H1 (cell line): Measurements from ENCODE around the gene PRR23E. TPM values are rescaled to one million over a fixed set of nuclear protein-coding genes. Genes with fewer than 3 reads are reported as not detected.

Source experiments
- CTCF ChIA-PET: fragments of 300-600 bp; sonication (Branson Sonifier 250); formaldehyde crosslinking; loops from one replicate; lab custom pipeline; 2021; ENCODE audit not compliant: partially characterized antibody; lab: Charles Lee
- POLR2A ChIA-PET: fragments of 300-600 bp; sonication (Branson Sonifier 250); formaldehyde crosslinking; loops from one replicate; lab custom pipeline; 2021; ENCODE audit warnings: inconsistent platforms; ENCODE audit not compliant: partially characterized antibody; lab: Charles Lee
- DNase-seq, 2 experiments: peaks; one replicate each; pipeline versions ENCODE4 v3.0.0 to v3.0.0-alpha.2; 2010 to 2022; ENCODE audit warnings: low spot score in 2 of 2, low read depth in 1 of 2, mixed read lengths in 1 of 2
- FAIRE-seq: peaks from 2 replicates; lab custom pipeline; 2011; peaks lifted over from hg19 to GRCh38; lab: Jason Lieb, UNC
- H2AFZ ChIP-seq: 2 replicates; pipeline ENCODE4 v1.8.1; 2012; ENCODE audit warnings: low read length, inconsistent platforms
- H2AK5ac ChIP-seq: 2 replicates; pipeline ENCODE4 v1.6.1; 2013; ENCODE audit warnings: low read depth, low read length
- H2BK120ac ChIP-seq: replicated peaks from 2 replicates; pipeline ENCODE3; 2013; ENCODE audit warnings: low read depth, low read length, inconsistent platforms
- H2BK12ac ChIP-seq: 2 replicates; pipeline ENCODE4 v1.6.1; 2013; ENCODE audit warnings: low read depth, low read length
- H2BK15ac ChIP-seq: 2 replicates; pipeline ENCODE4 v1.6.1; 2013; ENCODE audit warnings: low read length
- H2BK20ac ChIP-seq: 2 replicates; pipeline ENCODE4 v1.6.1; 2013; ENCODE audit warnings: low read length
- H2BK5ac ChIP-seq: 2 replicates; pipeline ENCODE4 v1.6.1; 2013; ENCODE audit warnings: low read depth, low read length
- H3K14ac ChIP-seq: 2 replicates; pipeline ENCODE4 v1.6.1; 2013; ENCODE audit warnings: inconsistent platforms; ENCODE audit not compliant: insufficient read length
- H3K18ac ChIP-seq: 2 replicates; pipeline ENCODE4 v1.6.1; 2013; ENCODE audit warnings: low read length; ENCODE audit errors: extremely low read depth
- H3K23ac ChIP-seq: 2 replicates; pipeline ENCODE4 v1.6.1; 2013; ENCODE audit warnings: inconsistent platforms; ENCODE audit not compliant: insufficient read length
- H3K23me2 ChIP-seq: 2 replicates; pipeline ENCODE4 v1.6.1; 2013; ENCODE audit warnings: low read depth, low read length
- H3K27ac ChIP-seq: 2 replicates; pipeline ENCODE4 v1.6.1; 2011; ENCODE audit warnings: low read depth, low read length, inconsistent platforms
- H3K27me3 ChIP-seq, 4 experiments: replicated peaks in 1 of 4; 1 replicate in 1 of 4; 2 replicates in 3 of 4; pipeline versions ENCODE4 v1.6.1 to v1.8.1; 2011 to 2013; ENCODE audit warnings: low read length in 3 of 4, mild to moderate bottlenecking in 3 of 4, inconsistent platforms in 2 of 4, mixed read lengths in 2 of 4, moderate library complexity in 1 of 4; ENCODE audit not compliant: control insufficient read depth in 3 of 4, insufficient read depth in 3 of 4; ENCODE audit errors: extremely low read depth in 1 of 4
- H3K36me3 ChIP-seq, 4 experiments: 2 replicates each; pipeline versions ENCODE4 v1.6.1 to v1.8.1; 2011 to 2013; ENCODE audit warnings: mild to moderate bottlenecking in 4 of 4, low read length in 3 of 4, moderate library complexity in 2 of 4, control low read depth in 1 of 4, inconsistent platforms in 1 of 4; ENCODE audit not compliant: insufficient read depth in 4 of 4, control insufficient read depth in 2 of 4
- H3K4ac ChIP-seq: replicated peaks from 2 replicates; pipeline ENCODE3; 2013; ENCODE audit warnings: low read length, low read depth, mixed read lengths, inconsistent platforms; ENCODE audit not compliant: insufficient read length
- H3K4me1 ChIP-seq, 4 experiments: replicated peaks in 1 of 4; 1 replicate in 1 of 4; 2 replicates in 3 of 4; pipeline versions ENCODE4 v1.6.1 to v1.8.1; 2011 to 2013; ENCODE audit warnings: low read length in 3 of 4, inconsistent platforms in 2 of 4, mixed read lengths in 1 of 4; ENCODE audit not compliant: insufficient read depth in 4 of 4, control insufficient read depth in 3 of 4
- H3K4me2 ChIP-seq, 2 experiments: 2 replicates each; pipeline versions ENCODE4 v1.6.1 to v1.8.1; 2011 to 2013; ENCODE audit warnings: low read depth in 2 of 2, low read length in 2 of 2, control low read depth in 1 of 2, inconsistent platforms in 1 of 2, mild to moderate bottlenecking in 1 of 2; ENCODE audit not compliant: insufficient read depth in 1 of 2
- H3K4me3 ChIP-seq, 4 experiments: fragments of 200-600, 300-600 bp in 1 of 4; sonication (generic), shearing (Covaris generic), sonication (Bioruptor Twin) in 1 of 4; 2 replicates each; pipeline versions ENCODE4 v1.5.1 to v1.8.1; 2011 to 2016; ENCODE audit warnings: low read length in 4 of 4, low read depth in 3 of 4, control low read depth in 2 of 4, inconsistent platforms in 2 of 4, mild to moderate bottlenecking in 2 of 4, mixed read lengths in 1 of 4, moderate library complexity in 1 of 4; ENCODE audit not compliant: insufficient read depth in 2 of 4; ENCODE audit errors: extremely low read depth in 1 of 4
- H3K56ac ChIP-seq: replicated peaks from 2 replicates; pipeline ENCODE3; 2013; ENCODE audit warnings: low read depth, mild to moderate bottlenecking, mixed read lengths, low read length, inconsistent platforms; ENCODE audit not compliant: insufficient read length
- H3K79me1 ChIP-seq: 2 replicates; pipeline ENCODE4 v1.6.1; 2013; ENCODE audit warnings: low read depth, low read length, control low read depth
- H3K79me2 ChIP-seq, 2 experiments: 2 replicates each; pipeline versions ENCODE4 v1.6.1 to v1.8.1; 2012 to 2013; ENCODE audit warnings: low read length in 2 of 2, mild to moderate bottlenecking in 2 of 2, inconsistent platforms in 1 of 2; ENCODE audit not compliant: insufficient read depth in 2 of 2, control insufficient read depth in 1 of 2
- H3K9ac ChIP-seq, 4 experiments: replicated peaks in 1 of 4; 1 replicate in 1 of 4; 2 replicates in 3 of 4; pipeline versions ENCODE4 v1.6.1 to v1.8.1; 2011 to 2013; ENCODE audit warnings: low read depth in 3 of 4, low read length in 3 of 4, control low read depth in 2 of 4, mild to moderate bottlenecking in 2 of 4, moderate library complexity in 2 of 4, inconsistent platforms in 1 of 4; ENCODE audit errors: extremely low read depth in 1 of 4
- H3K9me3 ChIP-seq, 2 experiments: 2 replicates each; pipeline versions ENCODE4 v1.6.1 to v1.8.1; 2012 to 2013; ENCODE audit warnings: mild to moderate bottlenecking in 2 of 2, moderate library complexity in 2 of 2, control low read depth in 1 of 2, inconsistent platforms in 1 of 2, low read depth in 1 of 2, low read length in 1 of 2, mixed read lengths in 1 of 2; ENCODE audit not compliant: insufficient read depth in 2 of 2
- H4K20me1 ChIP-seq, 2 experiments: replicated peaks in 1 of 2; 2 replicates each; pipeline versions ENCODE3 to v1.8.1; 2011 to 2013; ENCODE audit warnings: inconsistent platforms in 2 of 2, low read length in 2 of 2, mild to moderate bottlenecking in 1 of 2; ENCODE audit not compliant: insufficient read depth in 2 of 2, control insufficient read depth in 1 of 2
- H4K5ac ChIP-seq: 2 replicates; pipeline ENCODE4 v1.6.1; 2013; ENCODE audit warnings: low read length, low read depth, mixed read lengths, inconsistent platforms; ENCODE audit not compliant: insufficient read length
- H4K8ac ChIP-seq: 2 replicates; pipeline ENCODE4 v1.8.0; 2013; ENCODE audit warnings: mild to moderate bottlenecking, moderate library complexity, low read length, inconsistent platforms; ENCODE audit not compliant: insufficient read depth; ENCODE audit errors: extremely low read depth
- H4K91ac ChIP-seq: replicated peaks from 2 replicates; pipeline ENCODE3; 2013; ENCODE audit warnings: low read length, mixed read lengths, inconsistent platforms; ENCODE audit not compliant: insufficient read length
- BACH1 ChIP-seq: IDR thresholded peaks from 2 replicates; pipeline ENCODE4 v1.6.1; 2012; ENCODE audit warnings: low read length, improper control_type of control experiment
- HDAC6 ChIP-seq: IDR thresholded peaks from one replicate; pipeline ENCODE4 v1.7.1; 2012; ENCODE audit warnings: low read depth, mild to moderate bottlenecking, inconsistent platforms, low read length, moderate library complexity
- WGBS, 2 experiments: shearing (Covaris generic) in 1 of 2; methylation state at CpG; one replicate each; pipeline versions ENCODE4 v1.1.6 to v1.1.7; 2013 to 2015; ENCODE audit warnings: low lambda C conversion rate in 2 of 2, mixed read lengths in 2 of 2, inconsistent platforms in 1 of 2, low coverage in 1 of 2, missing lambda C conversion rate in 1 of 2; ENCODE audit not compliant: insufficient replicate concordance in 2 of 2, insufficient coverage in 1 of 2, insufficient read length in 1 of 2; ENCODE audit errors: extremely low coverage in 1 of 2, missing lambda C conversion rate in 1 of 2; 5-methylcytosine and 5-hydroxymethylcytosine counted together
- polyA plus RNA-seq, 7 experiments: library from polyadenylated mRNA; depleted of rRNA in 3 of 7; stranded (reverse) in 5 of 7; unstranded in 2 of 7; fragments of >200 nt in 5 of 7; fragments of 200-250 nt in 2 of 7; gene quantifications; 1 replicate in 5 of 7; 2 replicates in 1 of 7; 4 replicates in 1 of 7; pipeline versions ENCODE4 v1.2.1 to v1.2.3, GENCODE V29; 2011 to 2013; ENCODE audit warnings: missing spikeins in 2 of 7, mixed read lengths in 2 of 7
- total RNA-seq: library from RNA; stranded (reverse); fragmentation: NEBNext Ultra II Directional; extraction: Animal tissue kit (Norgen Biotek cat#: 25700); gene quantifications from 2 replicates; pipeline ENCODE4 v1.2.1, GENCODE V29; 2021

Gene PRR23E
- total and polyA plus RNA-seq, 2 of the 8 experiments (the other 6 are each of a cell fraction or from before 2014, with no cell fraction given) = not detected

- Histone ChIP-seq H4K8ac (no peak overlapping the region), H4K91ac (no peak overlapping the region), H2BK20ac (no peak overlapping the region), H4K20me1 (no peaks in the 10 kb centered on the region), H3K9ac (no peak overlapping the region), H3K4ac (no peak overlapping the region), H2BK120ac (no peak overlapping the region), H3K79me1 (no peaks in the 10 kb centered on the region), H2AFZ (no peak overlapping the region), H3K4me2 (no peak overlapping the region), H3K36me3 (no peaks in the 10 kb centered on the region), H3K27ac (no peak overlapping the region), H3K9me3 (no peaks in the 10 kb centered on the region), H3K4me3 (no peak overlapping the region), H4K5ac (no peak overlapping the region), H3K56ac (no peak overlapping the region), H2AK5ac (no peak overlapping the region), H2BK12ac (no peak overlapping the region), H2BK5ac (no peak overlapping the region), H3K18ac (no peak overlapping the region), H3K4me1 (no peaks in the 10 kb centered on the region; a peak in 1 of 7 replicates), H3K27me3 (no peaks in the 10 kb centered on the region), H3K14ac (no peak overlapping the region), H3K79me2 (no peaks in the 10 kb centered on the region), H3K23ac (no peak overlapping the region), H3K23me2 (no peaks in the 10 kb centered on the region), H2BK15ac (no peak overlapping the region)
- WGBS, 2 experiments = 90% methylated on average over 6 of the region's 6 CpGs; no CpG with 5 or more reads in 1 of the 2 experiments
- ChIA-PET CTCF (no interaction called here), POLR2A (no interaction called here)
- DNase-seq (no peak), FAIRE-seq (no peak)
- no peak for TF ChIP-seq HDAC6
- no peak for TF ChIP-seq BACH1
Measured at GRCh38 chr3:127195417-127195816, 2.5 kb downstream of the PRR23E start.
